Natural killer cell (primary cell): ENCODE data around the gene MEIS2. TPM values are rescaled to one million over a fixed set of nuclear protein-coding genes. Genes with fewer than 3 reads are reported as not detected.

Source experiments
- ATAC-seq, 3 donors: fragments of 150-1000 bp in 2 of 3; fragments of 200-7000 bp in 1 of 3; cut with Tn5 transposase; 1 replicate in 1 of 3; 2 replicates in 2 of 3; pipeline ENCODE4 v1.10.0; 2021; ENCODE audit warnings: mild to moderate bottlenecking in 2 of 3, moderate library complexity in 2 of 3
- DNase-seq, 2 donors: peaks; one replicate each; pipeline versions ENCODE4 v3.0.0 to v3.0.0-alpha.2; 2013 to 2021; ENCODE audit warnings: mixed read lengths in 1 of 2
- H3K27ac ChIP-seq: one replicate; pipeline ENCODE4 v1.5.1; 2013; ENCODE audit warnings: mild to moderate bottlenecking, low read length
- H3K27me3 ChIP-seq: one replicate; pipeline ENCODE4 v1.6.1; 2013; ENCODE audit warnings: low read length; ENCODE audit not compliant: control insufficient read depth, insufficient read depth
- H3K36me3 ChIP-seq: one replicate; pipeline ENCODE4 v1.6.1; 2013; ENCODE audit warnings: low read length; ENCODE audit not compliant: control insufficient read depth, insufficient read depth
- H3K4me1 ChIP-seq: one replicate; pipeline ENCODE4 v1.6.1; 2013; ENCODE audit warnings: low read length; ENCODE audit not compliant: control insufficient read depth, insufficient read depth
- H3K4me3 ChIP-seq: one replicate; pipeline ENCODE4 v1.5.1; 2013; ENCODE audit warnings: low read length
- H3K9me3 ChIP-seq: one replicate; pipeline ENCODE4 v1.6.1; 2013; ENCODE audit warnings: low read length; ENCODE audit not compliant: control insufficient read depth, insufficient read depth
- H3K27ac Mint-ChIP-seq, 2 donors: one replicate each; pipeline ENCODE4 v1.8.0; 2022; ENCODE audit warnings: mild to moderate bottlenecking in 2 of 2, mixed read lengths in 2 of 2, moderate library complexity in 1 of 2
- H3K27me3 Mint-ChIP-seq, 2 donors: one replicate each; pipeline ENCODE4 v1.8.0; 2022; ENCODE audit warnings: low read depth in 2 of 2, mixed read lengths in 2 of 2
- H3K36me3 Mint-ChIP-seq: one replicate; pipeline ENCODE4 v1.8.0; 2022; ENCODE audit warnings: mixed read lengths
- H3K4me1 Mint-ChIP-seq, 2 donors: one replicate each; pipeline ENCODE4 v1.8.0; 2022; ENCODE audit warnings: mixed read lengths in 2 of 2
- H3K4me3 Mint-ChIP-seq: one replicate; pipeline ENCODE4 v1.8.0; 2022; ENCODE audit warnings: mild to moderate bottlenecking, moderate library complexity, mixed read lengths
- H3K9me3 Mint-ChIP-seq, 2 donors: one replicate each; pipeline ENCODE4 v1.8.0; 2022; ENCODE audit warnings: mixed read lengths in 2 of 2
- CTCF ChIP-seq: fragments of 200-600 bp; IDR thresholded peaks from one replicate; pipeline ENCODE4 v1.8.0; 2022; ENCODE audit warnings: antibody characterized with exemption
- WGBS: methylation state at CpG from one replicate; pipeline ENCODE4 v1.1.7; 2013; ENCODE audit warnings: missing lambda C conversion rate; ENCODE audit not compliant: insufficient coverage; 5-methylcytosine and 5-hydroxymethylcytosine counted together
- intact Hi-C: fragments of 100-400 bp; cut with micrococcal nuclease; formaldehyde crosslinking; loops from one replicate; pipeline ENCODE4 v1.14.2; 2022
- total RNA-seq, 4 donors: library from RNA; stranded (reverse); fragments of 120-200 nt in 1 of 4; gene quantifications; one replicate each; pipeline versions ENCODE4 v1.2.3 to v1.2.4, GENCODE V29; 2013 to 2022

Gene MEIS2
- total RNA-seq, 3 donors from 2014 or later (not counting 1 experiment from before 2014, with no cell fraction given): 0.35 TPM; not detected in 2

- H3K27me3 ChIP-seq: no peaks in the 10 kb centered on the region
- H3K4me3 Mint-ChIP-seq: no peak overlapping the region
- peaks cover 0 to 2% of the 10 kb centered on the region in 2 donors for H3K9me3 Mint-ChIP-seq
- no peaks in the 10 kb centered on the region for H3K27me3 Mint-ChIP-seq
- no peaks in the 10 kb centered on the region for H3K9me3 ChIP-seq
- no peaks in the 10 kb centered on the region for H3K36me3 Mint-ChIP-seq
- H3K27ac Mint-ChIP-seq: no peak overlapping the region
- no peak for TF ChIP-seq CTCF
- H3K27ac ChIP-seq: no peak overlapping the region
- no peak for ATAC-seq
- H3K4me1 ChIP-seq: no peaks in the 10 kb centered on the region
- no peak overlapping the region for H3K4me3 ChIP-seq
- H3K36me3 ChIP-seq: no peaks in the 10 kb centered on the region
- intact Hi-C loops: no loop called here
- no peak for DNase-seq
- H3K4me1 Mint-ChIP-seq: no peaks in the 10 kb centered on the region
These were observed 43.0 kb upstream of the MEIS2 start for GRCh38 chr15:37143351-37143750.

DNA sequence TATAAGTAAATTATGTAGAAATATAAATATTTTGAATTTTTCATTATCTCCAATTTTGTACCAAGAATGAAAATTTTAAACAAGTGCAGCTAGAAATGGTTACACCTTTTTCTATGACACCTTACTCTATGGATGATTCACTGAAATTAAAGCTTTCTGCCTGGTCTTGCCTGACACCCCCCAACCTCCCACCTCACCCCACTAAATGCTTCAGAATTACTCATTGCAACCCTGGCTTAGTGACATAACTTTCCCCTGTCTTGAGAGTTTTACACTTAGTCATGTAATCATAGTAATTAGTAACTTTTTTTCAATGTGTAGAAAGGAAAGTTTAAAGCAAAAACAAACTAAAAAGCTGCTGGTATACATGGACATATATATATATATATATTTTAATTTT, 42.0 kb upstream of the MEIS2 start:
- H3K36me3 Mint-ChIP-seq: no peaks in the 10 kb centered on the region
- no peak for ATAC-seq
- DNase-seq: no peak
- no peak for TF ChIP-seq CTCF
- H3K9me3 Mint-ChIP-seq: peaks cover 0 to 2% of the 10 kb centered on the region in 2 donors
- H3K4me3 ChIP-seq: no peak overlapping the region
- no peaks in the 10 kb centered on the region for H3K4me1 ChIP-seq
- H3K27me3 Mint-ChIP-seq: no peaks in the 10 kb centered on the region
- H3K27ac Mint-ChIP-seq: no peak overlapping the region
- H3K4me3 Mint-ChIP-seq: no peak overlapping the region
- no peaks in the 10 kb centered on the region for H3K27me3 ChIP-seq
- intact Hi-C loops: no loop called here
- H3K36me3 ChIP-seq: no peaks in the 10 kb centered on the region
- H3K9me3 ChIP-seq: no peaks in the 10 kb centered on the region
- no peak overlapping the region for H3K27ac ChIP-seq
- H3K4me1 Mint-ChIP-seq: no peaks in the 10 kb centered on the region

- Mint-ChIP-seq H3K27me3 (peaks cover 0 to 2% of the 10 kb centered on the region in 2 donors), H3K27ac (no peak overlapping the region)
These were observed 40.2 kb upstream of the MEIS2 start for GRCh38 chr15:37140531-37141058.

More at GRCh38 chr15:37140531-37141058, 40.2 kb upstream of the MEIS2 start:
- intact Hi-C loops: no loop called here
- TF ChIP-seq CTCF: no peak
- WGBS: 89% methylated on average over 1 of the region's 3 CpGs
- Histone ChIP-seq H3K27me3 (no peaks in the 10 kb centered on the region), H3K9me3 (no peaks in the 10 kb centered on the region), H3K36me3 (no peaks in the 10 kb centered on the region), H3K4me3 (no peak overlapping the region), H3K4me1 (no peaks in the 10 kb centered on the region), H3K27ac (no peak overlapping the region)
- H3K4me1 Mint-ChIP-seq: no peaks in the 10 kb centered on the region
- DNase-seq: no peak
- H3K9me3 Mint-ChIP-seq: peaks cover 2 to 3% of the 10 kb centered on the region in 2 donors
- no peaks in the 10 kb centered on the region for H3K36me3 Mint-ChIP-seq
- ATAC-seq: no peak
- H3K4me3 Mint-ChIP-seq: no peak overlapping the region
